ENCODE measurements around the gene NFKBIE. TPM values are rescaled to one million over a fixed set of nuclear protein-coding genes. Genes with fewer than 3 reads are reported as not detected.
A peak's percentile ranks its signal among the peaks of the same experiment; 100 is the strongest.

The NFKBIE gene
- total and polyA plus RNA-seq, 9 of the 15 experiments (the other 6 are each of a cell fraction or from before 2014, with no cell fraction given) = 2.1 to 16.4 (median 11.7) TPM

DNA sequence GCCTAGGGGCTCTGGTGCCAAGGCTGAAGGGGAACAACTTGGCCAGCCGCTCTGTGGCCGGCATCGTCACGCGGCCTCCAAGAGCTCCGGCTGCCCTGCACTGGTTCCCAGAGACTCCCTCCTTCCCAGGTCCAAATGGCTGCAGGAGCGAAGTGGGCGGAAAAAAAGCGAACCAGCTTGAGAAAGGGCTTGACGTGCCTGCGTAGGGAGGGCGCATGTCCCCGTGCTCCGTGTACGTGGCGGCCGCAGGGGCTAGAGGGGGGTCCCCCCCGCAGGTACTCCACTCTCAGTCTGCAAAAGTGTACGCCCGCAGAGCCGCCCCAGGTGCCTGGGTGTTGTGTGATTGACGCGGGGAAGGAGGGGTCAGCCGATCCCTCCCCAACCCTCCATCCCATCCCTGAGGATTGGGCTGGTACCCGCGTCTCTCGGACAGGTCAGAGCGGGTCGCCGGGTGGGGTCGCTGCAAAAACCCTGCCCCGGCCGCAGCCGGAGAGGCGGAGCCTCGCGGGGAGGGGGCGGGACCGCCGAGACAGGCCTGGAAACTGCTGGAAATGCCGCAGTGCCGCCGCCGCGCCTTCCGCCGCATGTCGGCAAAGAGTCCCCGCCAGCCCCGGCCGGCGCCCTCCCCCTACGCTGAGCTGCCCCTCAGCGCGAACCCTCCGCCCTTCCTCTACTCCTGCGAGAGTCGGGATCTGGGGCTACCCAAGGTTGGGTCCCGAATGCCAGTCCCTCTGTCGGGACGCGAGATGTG, 19.3 kb downstream of the NFKBIE start (continued):
- TF ChIP-seq ZBTB34 (CRISPR knock-in tag; IDR thresholded peaks at IDR 0.05) (no peak), SREBF1 (IDR thresholded peaks at IDR 0.05; ENCODE audit: borderline replicate concordance, low read depth, low read length) (0 out of 2 replicates have a peak, but pooled peaks have one; percentile 69), KAT8 (IDR thresholded peaks at IDR 0.05; ENCODE audit: low read depth) (no peak), ATF2 (CRISPR knock-in tag; IDR thresholded peaks at IDR 0.05) (no peak), MAFG (tag; conservative IDR thresholded peaks at IDR 0.05) (no peak), SIN3B (IDR thresholded peaks at IDR 0.05; ENCODE audit: low read depth) (no peak), EZH2 (IDR thresholded peaks at IDR 0.05; ENCODE audit: borderline replicate concordance, low read depth, low read length) (no peak), HMBOX1 (IDR thresholded peaks at IDR 0.05) (no peak), ESRRA (IDR thresholded peaks at IDR 0.05; ENCODE audit: borderline replicate concordance, low read depth) (peak; percentile 72; the same call in 1 of the 2 replicates), TSHZ1 (CRISPR knock-in tag; IDR thresholded peaks at IDR 0.05) (no peak), XRCC4 (IDR thresholded peaks at IDR 0.05; ENCODE audit: extremely low read depth, insufficient read depth, insufficient read length) (no peak), MYNN (IDR thresholded peaks at IDR 0.05) (no peak), MYNN (CRISPR knock-in tag; IDR thresholded peaks at IDR 0.05) (no peak), CUX1 (CRISPR knock-in tag; IDR thresholded peaks at IDR 0.05) (no peak), NFXL1 (CRISPR knock-in tag; IDR thresholded peaks at IDR 0.05) (no peak)
